Activated CD4-positive, alpha-beta T cell treated with anti-CD3 and anti-CD28 coated beads, Interleukin-2, amount 10 ng/mL, durations not matched to agents 7 days and 5 days (primary cell): ENCODE measurements around the gene TPM1. TPM values are rescaled to one million over a fixed set of nuclear protein-coding genes. Genes with fewer than 3 reads are reported as not detected.
"Not testable (repeated sequence)": the region's sequence is repeated elsewhere in the genome, so short reads cannot be mapped to it uniquely, and the experiment has no call there.

Experiments
- CTCF ChIA-PET: fragments of 350-600 bp; sonication (Branson Sonifier 250); formaldehyde crosslinking; loops from one replicate; lab custom pipeline; 2021; ENCODE audit warnings: antibody characterized with exemption; lab: Charles Lee
- POLR2A ChIA-PET: fragments of 350-600 bp; sonication (Branson Sonifier 250); formaldehyde crosslinking; loops from one replicate; lab custom pipeline; 2021; ENCODE audit warnings: antibody characterized with exemption; lab: Charles Lee
- DNase-seq: peaks from one replicate; pipeline ENCODE4 v3.0.0-alpha.2; 2020
- H3K27ac Mint-ChIP-seq: one replicate; pipeline ENCODE4 v1.8.0; 2021; ENCODE audit warnings: mild to moderate bottlenecking, moderate library complexity, mixed read lengths
- H3K27me3 Mint-ChIP-seq: one replicate; pipeline ENCODE4 v1.8.0; 2021; ENCODE audit warnings: mixed read lengths
- H3K36me3 Mint-ChIP-seq: one replicate; pipeline ENCODE4 v1.8.0; 2021; ENCODE audit warnings: low read depth, mixed read lengths
- H3K4me1 Mint-ChIP-seq: one replicate; pipeline ENCODE4 v1.8.0; 2021; ENCODE audit warnings: mixed read lengths
- H3K4me3 Mint-ChIP-seq: one replicate; pipeline ENCODE4 v1.8.0; 2021; ENCODE audit warnings: mild to moderate bottlenecking, moderate library complexity, mixed read lengths
- H3K9me3 Mint-ChIP-seq: one replicate; pipeline ENCODE4 v1.8.0; 2021; ENCODE audit warnings: mixed read lengths
- total RNA-seq, 2 experiments: library from RNA; stranded (reverse); gene quantifications; one replicate each; pipeline ENCODE4 v1.2.3, GENCODE V29; 2021

The TPM1 gene
- 1 to 10 TPM; 4.0 to 4.5 TPM for total RNA-seq

DNA sequence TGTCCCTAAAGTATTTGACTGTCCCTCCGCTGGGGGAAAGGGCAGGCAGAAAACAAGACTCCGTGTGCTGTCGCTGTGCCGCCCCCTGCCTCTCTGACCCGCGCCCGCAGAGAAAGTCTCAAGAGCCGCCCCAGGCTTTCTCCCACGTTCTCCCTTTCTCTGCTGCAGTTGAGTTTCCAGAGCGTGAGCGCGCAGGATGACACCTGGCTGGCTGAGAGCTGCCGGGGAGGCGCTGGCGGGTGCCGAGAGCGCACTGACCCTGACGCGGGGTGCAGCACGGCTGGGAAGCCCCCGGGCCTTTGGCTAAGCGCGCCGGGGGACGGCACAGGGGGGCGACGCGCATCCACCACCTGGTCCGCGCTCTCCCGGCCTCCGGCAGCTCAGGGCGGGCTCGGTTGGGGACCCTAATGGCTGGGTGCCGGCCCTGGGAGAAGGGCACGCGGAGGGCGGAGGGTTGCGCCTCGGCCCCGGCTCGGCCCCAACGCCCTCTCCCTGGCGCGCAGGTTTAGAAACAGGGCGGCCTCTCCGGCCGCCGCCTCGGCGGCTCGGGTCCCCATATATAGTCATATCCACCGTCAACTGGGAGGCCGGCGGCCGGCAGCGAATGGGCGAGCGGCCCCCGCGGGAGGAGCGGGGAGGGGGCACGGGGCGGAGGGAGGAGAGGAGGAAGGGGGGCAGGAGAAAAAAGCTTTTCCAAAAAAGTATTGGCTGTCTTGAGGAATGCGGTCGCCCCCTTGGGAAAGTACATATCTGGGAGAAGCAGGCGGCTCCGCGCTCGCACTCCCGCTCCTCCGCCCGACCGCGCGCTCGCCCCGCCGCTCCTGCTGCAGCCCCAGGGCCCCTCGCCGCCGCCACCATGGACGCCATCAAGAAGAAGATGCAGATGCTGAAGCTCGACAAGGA is at the start of gene TPM1:
TSS of gene TPM1 (plus strand) at position 774 of the 903 bp plus-strand sequence. CDS start at position 857, 83 bp downstream.
- Mint-ChIP-seq H3K27ac (no peak within 1 kb of the TSS), H3K4me1 (peaks cover 6% of the 10 kb centered on the region), H3K9me3 (no peaks in the 10 kb centered on the region), H3K4me3 (peak within 1 kb of the TSS; percentile 59), H3K27me3 (peaks cover 85% of the 10 kb centered on the region), H3K36me3 (no peaks in the 10 kb centered on the region)
- ChIA-PET CTCF (interaction anchor here (0.6 kb wide), 1 partner anchor 550 kb away, joined by 3 read pairs; no protein-coding TSS in a partner anchor), POLR2A (no interaction called here)
- DNase-seq: no peak

- H3K9me3 Mint-ChIP-seq: no peaks in the 10 kb centered on the region
- peaks cover 8% of the 10 kb centered on the region for H3K27me3 Mint-ChIP-seq
- no peak for DNase-seq
- H3K27ac Mint-ChIP-seq: no peak overlapping the region
- H3K4me1 Mint-ChIP-seq: no peaks in the 10 kb centered on the region
- no peak overlapping the region for H3K4me3 Mint-ChIP-seq
- ChIA-PET POLR2A (no interaction called here), CTCF (interaction anchor here (0.6 kb wide), 1 partner anchor 30 kb away, joined by 3 read pairs; no protein-coding TSS in a partner anchor)
- no peaks in the 10 kb centered on the region for H3K36me3 Mint-ChIP-seq
These were observed 49.5 kb upstream of the TPM1 start for GRCh38 chr15:62993066-62993465.

DNA sequence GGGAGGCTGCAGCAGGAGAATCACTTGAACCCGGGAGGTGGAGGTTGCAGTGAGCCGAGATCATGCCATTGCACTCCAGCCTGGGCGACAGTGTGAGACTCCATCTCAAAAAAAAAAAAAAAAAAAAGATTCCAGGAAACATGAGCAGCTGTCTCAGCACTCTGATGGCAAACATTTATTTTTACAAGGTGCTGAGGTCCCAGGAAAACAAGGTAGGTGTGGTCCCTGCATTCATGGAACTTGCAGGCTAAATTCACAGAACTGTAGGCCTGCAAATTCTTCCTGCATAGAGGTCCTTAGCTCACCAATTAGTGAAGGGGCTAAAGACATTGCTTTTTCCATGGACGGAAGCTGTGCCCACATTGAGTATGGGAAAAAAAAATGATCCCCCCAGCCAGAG is 48.9 kb upstream of the TPM1 start:
- H3K9me3 Mint-ChIP-seq, H3K27me3 Mint-ChIP-seq, POLR2A ChIA-PET: not testable (repeated sequence)

DNA sequence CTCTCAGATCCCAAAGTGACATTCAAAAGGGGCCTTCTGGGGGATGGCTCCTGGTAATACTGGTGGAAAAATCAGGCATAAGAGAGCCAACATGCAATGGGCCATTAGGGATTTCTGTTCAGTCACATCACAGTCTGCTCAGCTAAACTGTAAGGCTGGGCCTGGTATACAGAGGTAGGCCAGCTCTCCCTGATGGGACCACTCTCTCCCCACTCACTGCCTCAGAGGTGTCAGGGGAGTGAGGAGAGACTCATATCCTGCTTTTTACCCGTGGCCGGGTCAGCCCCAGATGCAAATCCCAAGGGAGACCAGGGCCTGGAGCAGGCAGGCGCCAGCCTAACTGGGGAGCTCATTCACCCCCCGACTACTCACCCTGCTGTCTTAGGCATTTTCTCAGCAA is 48.1 kb upstream of the TPM1 start:
- POLR2A ChIA-PET: no interaction called here
- DNase-seq: no peak
- peaks cover 8% of the 10 kb centered on the region for H3K27me3 Mint-ChIP-seq
- H3K9me3 Mint-ChIP-seq: no peaks in the 10 kb centered on the region
- H3K4me1 Mint-ChIP-seq: no peaks in the 10 kb centered on the region
- no peaks in the 10 kb centered on the region for H3K36me3 Mint-ChIP-seq
- no peak overlapping the region for H3K4me3 Mint-ChIP-seq
- CTCF ChIA-PET: no interaction called here
- H3K27ac Mint-ChIP-seq: no peak overlapping the region

More for the DNA sequence above, 48.9 kb upstream of the TPM1 start:
- CTCF ChIA-PET, H3K4me1 Mint-ChIP-seq, DNase-seq, H3K36me3 Mint-ChIP-seq, H3K4me3 Mint-ChIP-seq, H3K27ac Mint-ChIP-seq: not testable (repeated sequence)

DNA sequence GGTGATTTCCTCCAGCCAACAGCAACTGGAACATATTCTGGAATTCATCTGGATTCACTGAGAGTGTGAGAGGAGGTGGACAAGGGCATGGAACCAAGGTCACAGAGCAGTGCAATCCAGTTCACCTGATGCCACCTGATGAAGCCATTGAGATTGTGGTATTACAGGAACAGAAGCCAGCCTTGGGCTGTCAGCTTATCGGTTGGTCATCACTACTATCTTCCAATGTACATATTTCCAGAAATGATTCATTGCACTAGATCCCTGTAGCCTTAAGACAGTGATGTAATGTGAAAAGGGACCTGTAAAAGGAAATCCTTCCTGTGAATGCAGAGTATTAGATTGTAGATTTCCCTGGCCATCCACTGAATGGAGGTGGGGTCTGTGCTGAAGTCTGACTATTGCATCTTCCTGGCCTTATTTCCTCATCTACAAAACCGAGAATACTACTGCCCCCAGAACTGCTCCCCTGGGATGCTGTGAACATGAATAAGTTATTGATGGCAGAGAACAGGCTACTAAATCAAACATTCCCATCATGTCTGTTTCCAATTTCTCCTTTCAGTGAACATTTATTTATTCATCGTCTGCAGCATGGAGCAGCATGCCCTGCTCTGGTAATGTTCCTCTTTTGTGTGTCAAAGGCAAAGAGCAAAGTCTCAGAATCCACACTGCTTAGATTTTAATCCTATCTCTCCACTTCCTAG is 47.4 kb upstream of the TPM1 start:
- POLR2A ChIA-PET: no interaction called here
- Mint-ChIP-seq H3K36me3 (no peaks in the 10 kb centered on the region), H3K27me3 (peaks cover 8% of the 10 kb centered on the region)

GRCh38 chr15:62997441-62997840 is 45.1 kb upstream of the TPM1 start:
- Mint-ChIP-seq H3K27me3 (peaks cover 10% of the 10 kb centered on the region), H3K9me3 (no peaks in the 10 kb centered on the region), H3K4me1 (no peaks in the 10 kb centered on the region), H3K4me3 (no peak overlapping the region), H3K27ac (no peak overlapping the region), H3K36me3 (no peaks in the 10 kb centered on the region)
- no peak for DNase-seq
- CTCF ChIA-PET: no interaction called here
- POLR2A ChIA-PET: no interaction called here

More for the DNA sequence above, 47.4 kb upstream of the TPM1 start:
- no peak overlapping the region for H3K4me3 Mint-ChIP-seq
- H3K27ac Mint-ChIP-seq: no peak overlapping the region
- CTCF ChIA-PET: no interaction called here
- no peak for DNase-seq
- no peaks in the 10 kb centered on the region for H3K4me1 Mint-ChIP-seq
- H3K9me3 Mint-ChIP-seq: no peaks in the 10 kb centered on the region

DNA sequence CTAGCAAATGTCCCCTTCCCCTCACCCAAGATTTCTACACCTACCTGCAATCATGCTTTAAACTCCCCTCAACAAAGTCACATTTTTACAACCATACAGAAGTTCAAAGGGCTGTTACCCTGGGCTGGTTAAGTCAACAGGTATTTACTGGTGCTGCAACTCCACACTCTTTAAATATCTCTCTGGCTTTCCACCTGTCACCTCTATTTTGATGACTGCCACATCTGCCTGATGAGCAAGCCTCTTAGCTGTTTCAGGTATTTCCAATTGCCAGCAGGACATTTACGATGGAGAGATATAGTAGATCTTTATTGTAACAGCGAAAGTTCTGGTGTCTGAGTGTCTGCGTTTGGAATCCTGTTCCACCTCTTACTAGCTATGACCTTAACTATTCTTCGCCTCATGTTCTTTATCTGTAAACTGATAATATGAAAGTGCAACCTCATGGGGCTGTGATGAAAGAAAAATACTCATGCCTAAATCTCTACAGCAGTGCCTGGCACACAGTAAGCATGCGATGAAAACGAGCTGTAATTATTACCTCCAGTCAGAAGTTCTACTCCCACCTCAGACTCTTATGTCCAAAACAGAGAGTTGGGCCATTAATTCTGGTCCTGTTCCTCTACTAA is 44.2 kb upstream of the TPM1 start:
- Mint-ChIP-seq H3K4me1 (no peaks in the 10 kb centered on the region), H3K9me3 (no peaks in the 10 kb centered on the region), H3K27ac (no peak overlapping the region), H3K36me3 (no peaks in the 10 kb centered on the region), H3K27me3 (peaks cover 8% of the 10 kb centered on the region), H3K4me3 (no peak overlapping the region)
- no peak for DNase-seq
- ChIA-PET CTCF (no interaction called here), POLR2A (no interaction called here)

GRCh38 chr15:62999178-62999577 is 43.4 kb upstream of the TPM1 start:
- Mint-ChIP-seq H3K27me3 (peaks cover 8% of the 10 kb centered on the region), H3K27ac (no peak overlapping the region), H3K9me3 (no peaks in the 10 kb centered on the region), H3K4me3 (no peak overlapping the region), H3K36me3 (no peaks in the 10 kb centered on the region), H3K4me1 (no peaks in the 10 kb centered on the region)
- POLR2A ChIA-PET: no interaction called here
- CTCF ChIA-PET: no interaction called here
- DNase-seq: no peak

- CTCF ChIA-PET: interaction anchor here (1.2 kb wide), 1 partner anchor 47 kb away, joined by 4 read pairs; no protein-coding TSS in a partner anchor
- Mint-ChIP-seq H3K4me1 (no peaks in the 10 kb centered on the region), H3K27me3 (peaks cover 8% of the 10 kb centered on the region), H3K27ac (no peak overlapping the region), H3K36me3 (no peaks in the 10 kb centered on the region), H3K9me3 (no peaks in the 10 kb centered on the region), H3K4me3 (no peak overlapping the region)
- POLR2A ChIA-PET: no interaction called here
- DNase-seq: no peak
These were observed 42.5 kb upstream of the TPM1 start for GRCh38 chr15:62999923-63000561.

GRCh38 chr15:63000706-63001105 is 41.8 kb upstream of the TPM1 start:
- Mint-ChIP-seq H3K27me3 (peaks cover 8% of the 10 kb centered on the region), H3K4me1 (no peaks in the 10 kb centered on the region), H3K4me3 (no peak overlapping the region), H3K9me3 (no peaks in the 10 kb centered on the region), H3K36me3 (no peaks in the 10 kb centered on the region), H3K27ac (no peak overlapping the region)
- ChIA-PET CTCF (interaction anchor here (1.2 kb wide), 1 partner anchor 47 kb away, joined by 4 read pairs; no protein-coding TSS in a partner anchor), POLR2A (no interaction called here)
- DNase-seq: no peak

DNA sequence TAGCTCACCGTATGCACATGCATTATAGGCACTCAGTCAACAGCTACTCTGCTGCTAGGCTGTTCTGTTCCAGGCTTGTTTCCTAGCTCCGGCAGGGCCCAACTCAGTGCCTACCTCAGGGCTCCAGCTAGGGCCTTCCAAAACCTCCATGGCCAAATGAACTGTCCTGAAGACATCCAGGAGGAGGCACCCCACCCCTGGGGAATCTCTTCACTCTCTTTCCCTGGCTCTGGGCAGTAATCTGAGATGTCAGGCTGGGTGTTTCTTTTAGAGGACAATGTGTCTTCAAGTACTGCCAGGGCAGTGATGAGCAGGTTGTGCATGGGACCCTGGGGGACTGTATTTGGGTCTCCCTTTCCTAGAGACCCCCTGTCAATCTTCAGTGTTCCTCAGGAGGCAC is 38.3 kb upstream of the TPM1 start:
- peaks cover 8% of the 10 kb centered on the region for H3K27me3 Mint-ChIP-seq
- H3K4me3 Mint-ChIP-seq: no peak overlapping the region
- H3K36me3 Mint-ChIP-seq: no peaks in the 10 kb centered on the region
- no peaks in the 10 kb centered on the region for H3K9me3 Mint-ChIP-seq
- ChIA-PET POLR2A (no interaction called here), CTCF (no interaction called here)
- no peak overlapping the region for H3K27ac Mint-ChIP-seq
- no peaks in the 10 kb centered on the region for H3K4me1 Mint-ChIP-seq
- no peak for DNase-seq

GRCh38 chr15:63006032-63006878 is 36.3 kb upstream of the TPM1 start:
- Mint-ChIP-seq H3K9me3 (no peaks in the 10 kb centered on the region), H3K27me3 (peaks cover 5% of the 10 kb centered on the region), H3K27ac (no peak overlapping the region), H3K4me1 (no peaks in the 10 kb centered on the region), H3K4me3 (no peak overlapping the region), H3K36me3 (no peaks in the 10 kb centered on the region)
- ChIA-PET CTCF (no interaction called here), POLR2A (no interaction called here)
- DNase-seq: no peak
